Nephron progenitor cell (in vitro differentiated cells): Measurements from ENCODE around the gene CTDSPL.

Experiments used
- DNase-seq: peaks from one replicate; pipeline ENCODE4 v3.0.0; 2021
- H3K27ac Mint-ChIP-seq: 2 replicates; pipeline ENCODE4 v1.8.0; 2021; ENCODE audit warnings: mild to moderate bottlenecking, moderate library complexity, mixed read lengths
- H3K27me3 Mint-ChIP-seq: 2 replicates; pipeline ENCODE4 v1.8.0; 2021; ENCODE audit warnings: mild to moderate bottlenecking, low read depth, mixed read lengths; ENCODE audit not compliant: poor library complexity
- H3K36me3 Mint-ChIP-seq: 2 replicates; pipeline ENCODE4 v1.8.0; 2021; ENCODE audit warnings: low read depth, mixed read lengths
- H3K4me1 Mint-ChIP-seq: 2 replicates; pipeline ENCODE4 v1.8.0; 2021; ENCODE audit warnings: mixed read lengths
- H3K4me3 Mint-ChIP-seq: 2 replicates; pipeline ENCODE4 v1.8.0; 2021; ENCODE audit warnings: mild to moderate bottlenecking, moderate library complexity, mixed read lengths
- H3K9me3 Mint-ChIP-seq: 2 replicates; pipeline ENCODE4 v1.8.0; 2021; ENCODE audit warnings: mild to moderate bottlenecking, moderate library complexity, mixed read lengths
- CTCF ChIP-seq: fragments of 200-600 bp; sonication (generic); IDR thresholded peaks from 2 replicates; pipeline ENCODE4 v1.5.0; 2021; ENCODE audit warnings: antibody characterized with exemption

CTDSPL gene

GRCh38 chr3:38016847-38017444 lies 155.3 kb downstream of the CTDSPL start:
- Mint-ChIP-seq H3K4me3 (no peak overlapping the region), H3K9me3 (peaks cover 12% of the 10 kb centered on the region), H3K27me3 (peaks cover 11% of the 10 kb centered on the region), H3K27ac (peak overlapping the region; percentile 92), H3K4me1 (peaks cover 12% of the 10 kb centered on the region), H3K36me3 (peaks cover 36% of the 10 kb centered on the region)
- DNase-seq: no peak
- TF ChIP-seq CTCF: no peak

GRCh38 chr3:38017445-38018295 lies 156.0 kb downstream of the CTDSPL start:
- no peak for DNase-seq
- TF ChIP-seq CTCF: no peak
- peaks cover 11% of the 10 kb centered on the region for H3K27me3 Mint-ChIP-seq
- peaks cover 12% of the 10 kb centered on the region for H3K4me1 Mint-ChIP-seq
- peaks cover 12% of the 10 kb centered on the region for H3K9me3 Mint-ChIP-seq
- peaks cover 36% of the 10 kb centered on the region for H3K36me3 Mint-ChIP-seq
- H3K27ac Mint-ChIP-seq: no peak overlapping the region
- H3K4me3 Mint-ChIP-seq: no peak overlapping the region

GRCh38 chr3:38018296-38019266 lies 156.9 kb downstream of the CTDSPL start:
- Mint-ChIP-seq H3K27ac (peak overlapping the region; percentile 90), H3K27me3 (peaks cover 11% of the 10 kb centered on the region), H3K4me1 (peaks cover 20% of the 10 kb centered on the region), H3K36me3 (peaks cover 34% of the 10 kb centered on the region), H3K4me3 (no peak overlapping the region), H3K9me3 (peaks cover 12% of the 10 kb centered on the region)
- DNase-seq: no peak
- no peak for TF ChIP-seq CTCF

- DNase-seq: no peak
- H3K36me3 Mint-ChIP-seq: peaks cover 22% of the 10 kb centered on the region
- peaks cover 27% of the 10 kb centered on the region for H3K4me1 Mint-ChIP-seq
- no peak overlapping the region for H3K27ac Mint-ChIP-seq
- TF ChIP-seq CTCF: no peak
- H3K9me3 Mint-ChIP-seq: peaks cover 9% of the 10 kb centered on the region
- no peak overlapping the region for H3K4me3 Mint-ChIP-seq
- peaks cover 15% of the 10 kb centered on the region for H3K27me3 Mint-ChIP-seq
Observed at GRCh38 chr3:38019658-38020341, 158.1 kb downstream of the CTDSPL start.

GRCh38 chr3:38020342-38020726 lies 158.7 kb downstream of the CTDSPL start:
- peaks cover 4% of the 10 kb centered on the region for H3K9me3 Mint-ChIP-seq
- no peak for TF ChIP-seq CTCF
- no peak overlapping the region for H3K4me3 Mint-ChIP-seq
- peaks cover 19% of the 10 kb centered on the region for H3K27me3 Mint-ChIP-seq
- peaks cover 16% of the 10 kb centered on the region for H3K36me3 Mint-ChIP-seq
- H3K4me1 Mint-ChIP-seq: peaks cover 31% of the 10 kb centered on the region
- DNase-seq: no peak
- no peak overlapping the region for H3K27ac Mint-ChIP-seq
